Hepatocyte (in vitro differentiated cells): ENCODE measurements around the gene PKIB.

ENCODE experiments used
- CTCF ChIP-seq: fragments of 200-600 bp; sonication (generic); IDR thresholded peaks from 2 replicates; pipeline ENCODE4 v1.5.1; 2016; ENCODE audit warnings: antibody characterized with exemption, mild to moderate bottlenecking; ENCODE audit not compliant: poor library complexity
- EZH2phosphoT487 ChIP-seq: fragments of 200-600 bp; sonication (generic); IDR thresholded peaks from one replicate; pipeline ENCODE4 v1.6.1; 2018; ENCODE audit warnings: antibody characterized with exemption, mild to moderate bottlenecking, low read depth, moderate library complexity; ENCODE audit not compliant: unreplicated experiment, severe bottlenecking

- TF ChIP-seq CTCF: no peak
- no peak for TF ChIP-seq EZH2phosphoT487
These were observed 65.9 kb downstream of the PKIB start for GRCh38 chr6:122676146-122676545.
